ENCODE data around the gene RNF150.
"Not testable (repeated sequence)": the region's sequence is repeated elsewhere in the genome, so short reads cannot be mapped to it uniquely, and the experiment has no call there.

The RNF150 gene

DNA sequence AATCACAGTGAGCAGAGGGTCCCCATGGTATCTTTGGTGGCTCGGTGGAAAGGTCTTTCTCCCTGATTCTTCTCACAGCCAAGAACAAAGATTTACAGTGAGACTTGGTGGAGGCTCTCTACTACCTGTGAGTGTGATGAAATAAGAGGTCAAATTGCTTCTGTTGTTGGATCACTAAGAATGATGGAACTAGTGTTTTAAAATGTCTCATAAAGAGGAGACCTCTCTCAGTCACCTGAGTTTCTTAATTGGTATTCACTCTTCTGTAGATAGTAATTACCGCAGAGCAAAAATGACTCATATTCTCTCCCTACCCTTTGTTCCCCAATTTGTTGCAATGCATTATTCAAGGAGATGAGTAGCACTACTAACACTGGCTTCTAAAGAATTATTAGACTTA is 276.2 kb downstream of the RNF150 start:
- DNase-seq, result no peak

DNA sequence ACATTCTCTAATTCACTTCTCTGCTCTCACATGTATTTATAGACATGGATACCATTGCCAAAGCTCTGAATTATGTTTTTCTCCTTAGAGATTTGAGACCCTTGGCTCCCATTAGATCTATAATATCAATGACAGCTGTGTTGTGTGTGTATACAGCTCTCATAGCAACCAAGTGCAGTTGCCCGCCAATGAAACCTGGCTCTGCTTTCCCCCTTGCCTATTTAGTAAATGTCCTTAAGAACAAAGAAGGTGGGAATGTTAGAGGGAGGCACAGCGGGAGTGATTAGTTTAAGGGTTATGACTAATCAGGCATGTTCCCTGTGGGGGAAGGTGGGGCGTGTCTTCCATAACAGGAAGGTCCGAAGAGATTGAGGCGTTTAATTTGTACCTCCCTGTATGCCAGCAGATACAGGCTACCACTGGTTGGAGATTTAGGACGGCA is 276.6 kb downstream of the RNF150 start:
- no peak for DNase-seq

DNA sequence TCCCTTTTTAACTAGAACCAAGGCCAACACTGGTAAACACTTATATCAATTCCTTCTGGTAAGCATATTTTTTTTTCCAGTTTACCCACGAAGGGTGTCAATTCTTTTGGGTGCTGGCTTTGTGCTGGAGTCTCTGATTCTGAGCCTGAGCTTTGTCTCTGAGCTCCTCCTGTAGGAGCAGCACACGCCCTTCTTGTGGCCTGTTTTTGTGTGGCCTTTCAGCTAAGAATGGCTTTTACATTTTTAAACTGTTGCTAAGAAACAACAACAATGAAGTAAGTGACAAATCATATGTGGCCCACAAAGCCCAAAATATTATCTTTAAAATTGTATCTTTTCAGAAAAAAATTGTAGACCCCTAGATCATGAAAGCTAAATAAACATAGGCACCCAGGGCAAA is 279.1 kb downstream of the RNF150 start:
- no peak for DNase-seq

DNA sequence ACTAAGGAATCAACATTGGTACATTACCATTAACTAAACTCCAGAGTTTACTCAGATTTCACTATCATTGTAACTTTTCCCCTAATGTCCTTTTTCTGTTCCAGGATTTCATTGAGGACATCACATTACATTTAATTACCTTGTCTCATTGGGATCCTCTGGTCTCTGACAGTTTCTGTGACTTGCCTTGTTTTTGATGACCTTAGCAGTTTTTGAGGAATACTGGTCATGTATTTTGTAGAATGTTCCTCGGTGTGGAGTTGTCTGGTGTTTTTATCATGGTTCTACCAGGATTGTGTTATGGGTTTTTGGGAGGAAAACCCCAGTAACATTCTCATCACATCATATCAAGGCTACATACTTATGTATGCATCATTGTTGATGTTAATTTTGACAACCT is 281.5 kb downstream of the RNF150 start:
- DNase-seq, result no peak

DNA sequence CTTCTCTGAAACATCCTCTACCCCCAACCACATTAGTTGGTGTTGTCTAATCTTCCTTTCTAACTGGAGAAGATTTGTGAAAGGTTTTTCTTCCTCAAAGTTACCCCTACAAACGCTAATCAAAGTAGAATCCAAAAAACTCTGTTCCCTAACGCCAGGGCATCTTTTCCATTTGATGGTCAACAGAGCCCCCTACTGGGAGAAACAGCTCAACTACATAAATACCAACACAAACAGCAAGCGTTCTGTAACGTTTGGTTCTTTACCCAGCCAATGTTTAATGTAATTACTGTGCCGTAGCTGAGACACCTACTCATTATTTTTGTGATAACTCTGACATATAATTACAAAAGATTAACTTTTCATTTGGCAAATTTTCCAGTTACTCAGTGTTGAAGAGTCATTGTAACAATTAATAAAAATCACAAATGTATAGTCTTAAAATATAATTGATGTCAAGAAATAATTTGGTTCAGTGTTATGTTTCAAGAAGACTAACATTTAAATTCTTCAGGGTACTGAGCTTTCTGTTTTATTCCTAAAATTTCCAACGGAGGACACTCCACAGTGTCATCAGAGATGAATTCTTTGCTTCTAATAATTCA is 282.1 kb downstream of the RNF150 start:
- DNase-seq, result peak; percentile 31 to 45

DNA sequence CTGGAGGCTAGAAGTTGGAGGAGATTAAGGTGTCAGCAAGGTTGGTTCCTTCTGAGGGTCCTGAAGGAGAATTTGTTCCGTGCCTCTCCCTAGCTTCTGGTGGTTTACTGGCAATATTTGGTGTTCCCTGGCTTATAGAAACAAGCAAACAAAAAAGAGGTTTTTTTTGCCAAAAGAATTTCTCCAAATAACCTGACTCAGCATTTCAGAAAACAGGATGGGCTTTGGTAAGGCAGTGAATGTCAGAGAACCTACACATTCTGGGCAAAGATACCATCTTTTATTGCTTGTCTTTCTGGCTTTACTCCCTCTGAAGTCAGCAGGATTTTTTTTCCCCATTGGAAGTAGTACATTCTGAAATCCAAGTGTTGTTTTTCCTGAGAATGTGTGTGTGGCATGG is 283.7 kb downstream of the RNF150 start:
- DNase-seq, result no peak

DNA sequence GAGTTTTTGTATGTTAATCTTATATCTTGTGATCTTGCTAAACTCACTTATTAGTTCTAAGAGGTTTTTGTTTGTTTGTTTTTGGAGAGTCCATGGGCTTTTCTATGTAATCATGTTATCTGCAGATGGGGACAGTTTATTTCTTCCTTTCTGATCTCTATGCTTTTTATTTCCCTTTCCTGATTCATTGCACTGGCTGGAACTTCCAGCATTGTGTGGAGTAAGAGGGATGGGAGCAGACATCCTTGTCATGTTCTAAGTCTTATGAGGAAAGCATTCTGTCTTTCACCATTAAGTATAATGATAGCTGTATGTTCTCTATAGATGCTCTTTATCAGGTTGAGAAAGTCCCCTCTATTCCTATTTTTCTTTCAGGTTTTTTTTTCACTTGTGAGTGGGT is 286.5 kb downstream of the RNF150 start:
- no peak for DNase-seq

DNA sequence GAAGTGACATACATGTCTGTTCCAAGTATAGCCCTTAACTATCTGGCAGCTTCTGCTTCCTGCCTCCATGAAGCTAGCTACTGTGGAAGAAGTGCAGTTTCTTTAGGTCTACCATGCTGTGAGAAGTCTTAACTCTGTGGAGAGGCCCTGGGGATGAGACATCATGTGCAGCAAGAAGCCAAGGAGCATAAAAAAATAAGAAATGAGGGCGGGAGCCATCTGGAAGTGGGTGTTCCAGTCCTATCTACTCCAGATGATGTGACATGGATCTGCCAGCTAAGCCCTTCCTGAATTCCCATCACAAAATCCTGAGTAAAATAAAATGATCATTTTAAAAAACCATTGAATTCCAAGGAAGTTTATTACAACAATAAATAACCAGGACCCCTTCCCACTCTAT is 289.2 kb downstream of the RNF150 start:
- no peak for DNase-seq

DNA sequence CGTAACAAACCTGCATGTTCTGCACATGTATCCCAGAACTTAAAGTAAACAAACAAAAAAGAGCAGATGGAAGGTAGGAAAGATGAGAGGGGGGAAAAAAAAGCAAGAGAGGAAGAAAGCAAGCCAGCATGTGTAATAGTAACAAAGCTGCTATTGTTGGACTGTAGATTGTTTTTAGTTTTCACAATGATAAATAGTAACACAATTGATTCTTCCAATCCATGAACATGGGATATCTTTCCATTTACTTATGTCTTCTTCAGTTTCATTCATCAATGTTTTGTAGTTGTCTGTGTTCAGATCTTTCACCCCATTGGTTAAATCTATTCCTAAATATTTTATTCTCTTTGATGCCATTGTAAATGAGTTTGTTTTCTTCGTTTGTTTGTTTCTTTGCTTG is 292.1 kb downstream of the RNF150 start:
- DNase-seq, result no peak

DNA sequence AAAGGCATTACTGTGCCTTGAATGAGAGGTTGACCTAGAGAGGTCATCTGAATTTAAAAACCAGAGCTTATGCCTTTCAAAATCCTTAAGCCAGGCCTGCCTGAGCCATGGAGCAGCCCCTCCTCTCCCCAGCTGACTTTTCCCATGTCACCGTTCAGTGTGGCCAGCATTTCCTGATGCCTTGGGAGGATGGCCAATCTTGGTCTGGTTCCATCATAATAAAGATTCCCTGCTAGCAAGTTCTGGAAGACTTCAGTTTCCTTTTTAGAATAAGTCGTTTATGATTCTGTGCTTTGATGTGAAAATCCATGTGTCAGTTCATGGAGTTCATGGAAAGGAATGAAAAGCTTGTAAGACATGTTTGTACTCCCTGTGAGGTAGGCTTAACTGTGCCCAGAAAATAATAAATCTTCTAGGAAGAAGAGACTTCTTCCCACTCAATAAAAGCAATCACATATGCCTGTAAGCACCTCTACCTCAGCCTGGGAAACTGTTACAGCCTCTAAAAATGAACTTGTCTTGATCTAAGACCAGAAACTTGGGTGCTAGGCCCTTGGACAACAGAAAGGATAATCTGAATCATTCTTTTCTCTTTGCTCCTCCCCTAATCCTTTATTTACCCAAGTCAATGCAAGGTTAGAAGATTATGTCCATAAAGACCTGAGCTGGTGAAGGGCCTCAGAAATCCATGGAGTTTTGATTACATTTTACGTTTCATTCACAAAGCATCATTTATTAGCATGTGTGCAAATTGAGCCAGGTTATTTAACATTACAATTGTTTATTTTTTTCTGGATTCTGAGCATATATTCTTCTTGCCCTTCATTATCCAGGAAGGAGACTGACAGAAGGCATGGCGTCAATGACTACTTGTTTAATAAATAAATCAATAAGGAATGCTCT is 293.1 kb downstream of the RNF150 start:
- DNase-seq, result no peak

DNA sequence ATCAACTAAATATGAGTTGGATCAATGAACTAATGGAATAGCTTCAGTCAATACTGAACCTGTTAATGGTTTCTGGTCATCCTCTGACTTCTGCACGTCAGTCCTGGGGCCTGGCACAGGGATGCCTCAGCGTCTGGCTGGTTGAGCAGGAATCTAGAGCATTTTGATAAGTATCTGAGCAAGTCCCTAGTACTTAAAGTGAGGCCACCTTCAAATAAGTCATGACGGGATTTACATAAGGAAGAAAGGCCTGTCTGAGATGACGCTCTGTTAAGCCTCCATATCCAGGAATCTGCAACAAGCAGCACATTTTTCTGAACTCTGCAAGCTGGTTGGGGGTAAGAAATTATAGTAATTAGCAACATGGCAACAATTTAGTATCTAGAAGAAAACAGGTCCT is 293.9 kb downstream of the RNF150 start:
- no peak for DNase-seq

DNA sequence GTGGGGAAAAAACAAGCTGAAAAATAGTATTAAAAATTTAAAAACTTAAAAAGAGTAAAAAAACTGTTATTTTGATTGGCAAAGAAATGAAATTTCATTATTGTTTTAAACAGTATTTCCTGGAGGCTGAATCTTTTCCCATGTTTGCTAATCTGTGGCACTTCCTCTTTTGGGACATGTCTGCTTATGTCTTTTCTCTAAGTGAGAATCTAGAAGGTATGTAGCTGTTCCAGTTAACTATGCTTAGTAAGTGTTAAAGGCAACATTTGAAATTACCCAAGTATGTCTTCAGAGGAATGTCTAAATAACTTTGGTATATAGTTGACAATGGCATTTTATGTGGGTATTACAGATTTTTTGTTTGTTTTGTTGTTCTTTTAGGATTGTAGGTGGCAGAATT is 295.5 kb downstream of the RNF150 start:
- no peak for DNase-seq

DNA sequence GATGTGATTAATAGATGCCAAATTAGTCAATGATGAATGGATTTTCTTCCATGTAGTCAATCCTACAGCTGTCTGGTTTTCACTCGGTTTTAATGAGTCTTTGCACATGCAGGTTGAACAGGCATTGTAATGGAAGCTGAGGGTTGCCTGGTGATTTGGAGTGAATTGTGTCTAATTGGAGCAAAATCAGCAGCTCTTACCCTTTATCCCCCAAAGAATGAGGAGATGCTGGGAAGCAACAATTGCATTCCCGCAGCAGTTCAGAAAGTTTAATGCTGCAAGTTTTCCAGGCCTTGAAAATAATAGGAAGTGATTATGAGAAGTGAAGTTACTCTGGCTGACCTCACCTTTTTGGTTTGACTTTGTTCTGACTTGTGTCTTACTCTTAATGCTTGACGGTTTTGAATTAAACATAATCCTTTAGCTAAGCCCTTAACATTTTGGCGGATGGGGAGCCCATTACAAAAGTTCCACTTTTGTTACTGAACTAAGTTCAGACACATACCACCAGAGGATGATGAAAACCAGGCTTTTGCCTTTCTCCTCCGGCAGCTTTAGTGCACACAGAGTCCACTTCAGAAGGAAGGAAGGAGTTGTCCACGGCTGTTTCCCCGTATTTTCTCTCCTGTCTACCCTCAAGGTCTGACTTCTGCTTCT is 298.3 kb downstream of the RNF150 start:
- DNase-seq, result no peak

DNA sequence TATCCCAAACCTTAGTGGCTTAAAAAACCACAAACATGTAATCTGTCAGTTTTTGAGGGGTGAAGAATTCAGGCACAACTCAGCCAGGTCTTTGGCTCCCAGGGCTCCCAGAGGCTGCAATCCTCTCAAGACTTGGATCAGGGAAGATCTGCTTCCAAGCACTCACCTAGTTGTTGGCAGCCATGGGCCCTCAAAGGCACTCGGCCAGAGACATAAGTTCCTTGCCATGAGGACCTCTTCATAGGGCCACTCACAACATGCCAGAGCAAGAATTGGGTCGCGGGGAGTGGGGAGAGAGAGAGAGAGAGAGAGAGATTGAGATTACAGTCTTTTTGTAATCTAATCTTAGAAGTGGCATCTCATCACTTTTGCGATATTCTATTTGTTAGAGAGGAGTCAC is 300.0 kb downstream of the RNF150 start:
- DNase-seq, result no peak

DNA sequence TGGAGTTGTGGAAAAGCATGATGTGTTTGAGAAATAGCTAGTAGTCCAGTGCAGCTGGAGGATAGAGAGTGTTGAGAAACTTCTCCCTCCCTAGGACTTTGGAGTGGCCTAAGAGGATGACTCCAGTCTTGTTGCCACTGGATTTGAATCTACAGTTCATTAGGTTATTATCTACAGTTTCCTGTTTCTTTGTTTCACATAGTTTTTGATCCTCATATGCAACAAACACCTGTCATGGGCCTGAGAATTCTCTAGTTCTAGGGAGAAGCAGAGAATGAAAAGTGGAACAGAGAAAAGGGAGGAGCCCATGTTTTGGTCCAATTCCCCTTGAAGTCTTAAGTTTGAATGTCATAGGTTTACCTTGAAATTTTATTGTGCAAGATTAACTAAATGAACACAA is 303.4 kb downstream of the RNF150 start:
- DNase-seq, result no peak

DNA sequence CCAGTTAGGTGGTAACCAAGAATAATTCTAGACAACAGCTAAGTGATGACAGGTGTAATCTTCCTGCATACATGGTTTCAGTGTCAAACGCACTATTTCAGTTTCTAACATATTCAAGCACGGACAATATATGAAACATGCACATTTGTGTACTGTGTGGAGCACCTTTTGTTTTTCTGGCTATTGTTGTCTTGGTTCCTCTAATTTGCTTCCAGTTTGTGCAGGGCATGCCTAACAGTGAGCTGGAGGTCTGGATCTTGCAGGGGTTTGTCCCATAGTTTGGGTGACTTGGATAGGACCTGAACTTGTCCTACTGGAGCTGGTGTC is 306.6 kb downstream of the RNF150 start:
- no peak for DNase-seq

DNA sequence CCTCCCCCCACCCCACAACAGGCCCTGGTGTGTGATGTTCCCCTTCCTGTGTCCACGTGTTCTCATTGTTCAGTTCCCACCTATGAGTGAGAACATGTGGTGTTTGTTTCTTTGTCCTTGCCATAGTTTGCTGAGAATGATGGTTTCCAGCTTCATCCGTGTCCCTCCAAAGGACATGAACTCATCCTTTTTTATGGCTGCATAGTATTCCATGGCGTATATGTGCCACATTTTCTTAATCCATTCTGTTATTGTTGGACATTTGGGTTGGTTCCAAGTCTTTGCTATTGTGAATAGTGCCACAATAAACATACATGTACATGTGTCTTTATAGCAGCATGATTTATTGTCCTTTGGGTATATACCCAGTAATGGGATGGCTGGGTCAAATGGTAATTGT is 312.7 kb downstream of the RNF150 start:
- not testable (repeated sequence) for DNase-seq

DNA sequence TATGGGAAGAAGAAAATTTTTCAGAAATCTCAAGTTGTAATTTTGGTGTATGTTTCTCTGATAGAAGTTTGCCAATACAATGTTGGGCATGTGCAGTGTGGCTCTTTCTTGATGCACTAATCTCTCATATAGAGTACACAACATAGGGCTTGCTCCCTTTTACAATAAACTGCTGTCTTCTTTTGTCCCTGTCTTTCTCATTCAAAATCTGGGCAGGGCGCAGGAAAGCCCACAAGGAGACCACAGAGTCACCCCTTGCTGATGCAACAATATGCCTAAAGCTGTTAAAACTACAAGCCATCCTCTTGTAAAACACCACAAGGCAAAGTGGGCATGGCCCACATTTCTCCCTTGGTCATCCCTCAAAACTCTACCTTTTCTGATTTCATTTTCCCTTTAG is 313.7 kb downstream of the RNF150 start:
- DNase-seq, result no peak

DNA sequence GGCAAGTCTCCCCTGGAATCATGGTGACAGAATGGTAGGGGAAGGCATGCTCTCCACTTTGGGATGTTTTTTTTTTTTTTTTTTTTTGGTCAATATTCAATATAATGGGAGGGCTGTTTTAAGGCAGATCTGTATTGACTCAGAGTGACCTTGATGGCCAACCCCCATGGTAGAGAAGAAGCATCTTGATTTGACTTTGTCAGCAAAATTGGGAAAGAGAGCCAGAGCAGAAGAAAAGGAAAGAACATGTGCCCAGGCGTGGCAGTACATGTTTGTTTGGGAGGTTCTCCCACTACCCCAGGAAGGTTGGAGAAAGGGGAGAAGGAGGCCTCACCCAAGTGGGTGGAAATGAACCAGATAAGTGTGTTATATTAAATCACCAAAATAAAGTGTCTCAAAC is 314.8 kb downstream of the RNF150 start:
- DNase-seq, result no peak

DNA sequence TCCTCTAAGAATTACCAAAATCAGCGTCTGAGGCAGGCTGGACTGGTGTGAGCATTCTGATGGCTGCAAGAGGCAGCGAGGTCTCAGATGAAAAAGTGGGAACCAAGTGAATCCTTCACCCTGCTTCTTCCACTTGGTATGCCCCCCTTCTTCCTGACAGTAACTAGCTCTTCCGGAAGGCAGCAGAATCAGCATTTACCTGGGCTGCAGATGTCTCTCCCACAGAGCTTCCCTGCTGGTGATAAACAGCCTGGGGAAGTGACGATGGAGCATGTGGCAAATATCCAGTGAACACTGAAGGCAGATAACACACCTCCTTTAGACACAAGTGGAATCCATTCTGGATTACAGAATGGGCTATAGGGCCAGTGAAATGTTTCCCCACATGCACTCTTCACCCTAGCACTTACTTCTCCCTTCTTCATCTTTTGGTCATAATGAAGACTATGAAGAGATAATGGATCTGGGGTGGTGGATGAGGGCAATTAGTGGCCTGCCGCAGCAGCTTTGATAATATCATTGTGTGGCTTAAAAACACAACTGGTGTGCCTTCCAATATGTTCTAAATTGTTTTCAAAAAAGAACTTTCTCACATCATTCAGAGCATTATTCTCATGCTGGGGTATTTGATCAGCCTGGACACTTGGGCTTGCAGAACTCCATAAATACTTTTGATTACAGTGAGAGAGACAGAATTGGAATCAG is 316.3 kb downstream of the RNF150 start:
- no peak for DNase-seq

DNA sequence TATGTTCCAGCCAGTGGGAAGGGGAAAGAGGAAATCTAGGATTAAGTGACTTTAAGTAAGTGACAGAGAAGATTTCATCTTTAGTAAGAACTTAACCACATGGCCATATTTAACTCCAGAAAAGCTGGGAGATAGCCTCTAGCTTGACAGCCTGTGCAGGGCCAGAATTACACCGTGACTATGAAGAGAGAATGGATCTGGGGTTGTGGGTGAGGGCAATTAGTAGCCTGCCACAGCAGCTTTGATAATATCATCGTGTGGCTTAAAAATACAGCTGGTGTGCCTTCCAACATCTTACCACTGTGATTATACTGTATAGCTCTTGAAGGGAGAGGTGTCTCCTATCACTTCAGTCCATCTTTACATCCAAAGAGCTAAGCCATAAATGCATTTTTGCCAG is 319.5 kb downstream of the RNF150 start:
- no peak for DNase-seq

DNA sequence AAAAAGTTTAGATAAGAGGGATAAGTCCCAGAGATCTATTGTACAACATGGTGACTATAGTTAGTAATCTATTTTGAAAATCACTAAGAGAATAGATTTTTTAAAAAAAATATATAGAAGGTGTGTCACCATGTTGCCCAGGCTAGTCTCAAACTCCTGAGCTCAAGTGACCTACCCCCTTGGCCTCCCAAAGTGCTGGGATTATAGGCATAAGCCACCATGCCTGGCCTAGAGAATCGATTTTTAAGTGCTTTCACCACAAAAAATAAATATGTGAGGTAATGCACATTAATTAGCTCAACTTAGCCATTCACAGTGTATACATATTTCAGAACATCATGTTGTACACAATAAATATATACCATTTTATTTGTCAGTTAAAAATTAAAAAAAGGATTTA is 320.4 kb downstream of the RNF150 start:
- DNase-seq, result no peak

DNA sequence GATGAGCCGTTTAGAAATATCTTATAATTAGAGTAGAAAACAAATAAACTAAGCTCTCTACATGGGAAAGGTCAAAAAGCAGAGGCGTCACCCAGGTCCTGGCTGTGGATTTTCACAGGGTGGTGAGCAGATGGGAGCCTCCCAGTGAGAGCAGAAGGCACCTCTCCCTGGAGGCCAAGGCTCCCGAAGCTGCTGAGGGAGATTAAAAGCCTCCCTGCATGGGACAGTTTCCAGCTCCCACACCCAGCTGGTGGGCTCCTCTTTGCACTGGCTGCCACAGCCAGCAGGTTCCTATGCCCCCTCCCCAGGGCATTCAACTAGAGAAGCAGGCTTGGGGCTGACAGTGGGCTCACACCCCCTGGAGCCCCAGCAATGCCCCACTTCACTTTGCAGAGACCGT is 321.8 kb downstream of the RNF150 start:
- no peak for DNase-seq

Data from CD4-positive, alpha-beta T cell treated with Interleukin-4 for 1 hour (primary cell).